H1 (cell line): ENCODE measurements around the gene FHAD1. TPM values are rescaled to one million over a fixed set of nuclear protein-coding genes. Genes with fewer than 3 reads are reported as not detected.

Source experiments
- ASH2L ChIP-seq: fragments of 200-600, 300-600 bp; sonication (generic); IDR thresholded peaks from one replicate; pipeline ENCODE4 v1.7.1; 2017; ENCODE audit warnings: low read length
- BCL11A ChIP-seq, 2 experiments: IDR thresholded peaks; one replicate each; pipeline ENCODE4 v1.6.1; 2011; ENCODE audit warnings: low read depth in 2 of 2, low read length in 2 of 2, mild to moderate bottlenecking in 2 of 2
- BRCA1 ChIP-seq: IDR thresholded peaks from 2 replicates; pipeline ENCODE4 v1.6.1; 2012; ENCODE audit warnings: low read depth, low read length, improper control_type of control experiment
- CBX5 ChIP-seq: fragments of 300-800, 300-1000 bp; sonication (generic); IDR thresholded peaks from 2 replicates; pipeline ENCODE4 v1.7.1; 2016; ENCODE audit warnings: antibody characterized with exemption, low read length, low read depth
- CEBPB ChIP-seq: IDR thresholded peaks from 2 replicates; pipeline ENCODE4 v1.6.1; 2012; ENCODE audit warnings: low read depth, low read length
- EP300 ChIP-seq, 2 experiments: IDR thresholded peaks; 1 replicate in 1 of 2; 2 replicates in 1 of 2; pipeline ENCODE4 v1.6.1; 2011 to 2012; ENCODE audit warnings: low read depth in 2 of 2, low read length in 2 of 2, mild to moderate bottlenecking in 2 of 2, borderline replicate concordance in 1 of 2, inconsistent platforms in 1 of 2, moderate library complexity in 1 of 2
- FOSL1 ChIP-seq: IDR thresholded peaks from 2 replicates; pipeline ENCODE4 v1.6.1; 2011; ENCODE audit warnings: mild to moderate bottlenecking, low read depth, low read length, moderate library complexity; ENCODE audit not compliant: insufficient read depth
- NANOG ChIP-seq: IDR thresholded peaks from 2 replicates; pipeline ENCODE4 v1.6.1; 2011; ENCODE audit warnings: low read length, low read depth, mild to moderate bottlenecking, inconsistent platforms; ENCODE audit not compliant: insufficient read depth, poor library complexity, severe bottlenecking
- RFX5 ChIP-seq: IDR thresholded peaks from 2 replicates; pipeline ENCODE4 v1.6.1; 2011; ENCODE audit warnings: low read depth, low read length, improper control_type of control experiment, borderline replicate concordance
- RXRA ChIP-seq: IDR thresholded peaks from 2 replicates; pipeline ENCODE4 v1.6.1; 2011; ENCODE audit warnings: low read depth, mild to moderate bottlenecking, low read length, moderate library complexity; ENCODE audit not compliant: insufficient read depth
- SIN3A ChIP-seq, 2 experiments: IDR thresholded peaks in 1 of 2; conservative IDR thresholded peaks in 1 of 2; 2 replicates each; pipeline ENCODE4 v1.6.1; 2011 to 2012; ENCODE audit warnings: low read length in 2 of 2, improper control_type of control experiment in 1 of 2, low read depth in 1 of 2, mild to moderate bottlenecking in 1 of 2
- SUZ12 ChIP-seq: fragments of 200-600 bp; sonication (generic); IDR thresholded peaks from 2 replicates; pipeline ENCODE4 v1.6.1; 2012; ENCODE audit warnings: mild to moderate bottlenecking, inconsistent platforms, low read length, moderate library complexity, mixed read lengths
- TAF1 ChIP-seq: IDR thresholded peaks from 2 replicates; pipeline ENCODE4 v1.6.1; 2011; ENCODE audit warnings: mild to moderate bottlenecking, low read depth, low read length
- TCF12 ChIP-seq: IDR thresholded peaks from 2 replicates; pipeline ENCODE4 v1.6.1; 2011; ENCODE audit warnings: low read depth, mild to moderate bottlenecking, low read length
- TEAD4 ChIP-seq: IDR thresholded peaks from 2 replicates; pipeline ENCODE4 v1.6.1; 2012; ENCODE audit warnings: low read depth, low read length, inconsistent platforms, mixed read lengths
- polyA plus RNA-seq, 7 experiments: library from polyadenylated mRNA; depleted of rRNA in 3 of 7; stranded (reverse) in 5 of 7; unstranded in 2 of 7; fragments of >200 nt in 5 of 7; fragments of 200-250 nt in 2 of 7; gene quantifications; 1 replicate in 5 of 7; 2 replicates in 1 of 7; 4 replicates in 1 of 7; pipeline versions ENCODE4 v1.2.1 to v1.2.3, GENCODE V29; 2011 to 2013; ENCODE audit warnings: missing spikeins in 2 of 7, mixed read lengths in 2 of 7
- total RNA-seq: library from RNA; stranded (reverse); fragmentation: NEBNext Ultra II Directional; extraction: Animal tissue kit (Norgen Biotek cat#: 25700); gene quantifications from 2 replicates; pipeline ENCODE4 v1.2.1, GENCODE V29; 2021
- TF ChIP-seq, protein P1 (sequence below): IDR thresholded peaks from 2 replicates; pipeline ENCODE4 v1.6.1; 2011; ENCODE audit warnings: low read depth, mild to moderate bottlenecking, low read length; ENCODE audit not compliant: insufficient read depth
- TF ChIP-seq, protein P2 (sequence below): IDR thresholded peaks from 2 replicates; pipeline ENCODE4 v1.6.1; 2012; ENCODE audit warnings: inconsistent platforms
- TF ChIP-seq, protein P3 (sequence below), 3 experiments: IDR thresholded peaks; 1 replicate in 2 of 3; 2 replicates in 1 of 3; pipeline versions ENCODE4 v1.5.1 to v1.6.1; 2011; ENCODE audit warnings: low read length in 3 of 3, mild to moderate bottlenecking in 3 of 3, inconsistent platforms in 2 of 3, low read depth in 1 of 3, moderate library complexity in 1 of 3; ENCODE audit not compliant: insufficient read depth in 1 of 3; ENCODE audit errors: control extremely low read depth in 1 of 3

The FHAD1 gene
- total and polyA plus RNA-seq, 2 of the 8 experiments (the other 6 are each of a cell fraction or from before 2014, with no cell fraction given), result 0.39 to 0.69 TPM

DNA sequence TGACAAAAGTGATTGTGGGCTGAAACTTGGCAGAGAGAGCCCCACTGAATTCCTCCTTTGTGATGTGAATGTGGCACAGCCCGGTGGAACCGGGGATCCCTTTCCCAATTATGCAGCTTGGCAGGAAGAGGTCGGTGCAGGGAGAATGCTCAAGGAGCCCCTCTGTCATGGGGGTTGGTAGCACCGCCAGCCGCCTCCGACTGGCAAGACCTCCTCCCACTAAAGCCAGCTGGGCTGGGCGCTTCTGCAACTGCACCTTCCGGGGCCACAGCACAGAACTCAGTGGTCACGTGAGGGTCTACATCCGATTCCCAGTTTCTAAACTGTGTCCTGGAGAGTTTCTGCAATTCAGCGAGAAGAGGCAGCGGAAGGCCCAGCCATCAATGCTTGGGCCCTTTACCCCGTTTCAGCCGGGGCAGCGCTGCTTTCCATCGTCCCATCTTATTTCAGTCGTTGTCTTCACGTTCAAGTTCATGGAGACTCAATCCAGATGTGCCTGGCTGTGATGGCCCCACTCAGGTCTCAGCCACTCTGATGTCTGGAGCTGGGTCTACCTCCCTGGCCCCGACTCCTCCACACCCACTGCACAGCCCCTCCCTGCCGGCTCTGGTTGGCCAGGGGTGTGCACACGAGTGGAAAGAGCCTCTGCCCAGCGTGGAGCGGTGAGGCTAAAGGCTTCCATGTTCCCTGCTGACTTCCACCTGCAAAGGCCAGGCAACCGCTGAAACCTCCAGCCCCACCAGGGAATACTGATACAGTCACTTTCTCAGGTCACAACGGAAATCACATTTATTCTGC lies 39.8 kb upstream of the FHAD1 start (continued):
- TF ChIP-seq TEAD4, result peak; percentile 48; the same call in 1 of the 2 replicates
- TF ChIP-seq, protein P1, sequence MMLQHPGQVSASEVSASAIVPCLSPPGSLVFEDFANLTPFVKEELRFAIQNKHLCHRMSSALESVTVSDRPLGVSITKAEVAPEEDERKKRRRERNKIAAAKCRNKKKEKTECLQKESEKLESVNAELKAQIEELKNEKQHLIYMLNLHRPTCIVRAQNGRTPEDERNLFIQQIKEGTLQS, result 0 out of 2 replicates have a peak, but pooled peaks have one; percentile 38
- no peak for TF ChIP-seq CEBPB
- no peak for TF ChIP-seq NANOG
- TF ChIP-seq TAF1, result no peak
- no peak for TF ChIP-seq SUZ12
- no peak for TF ChIP-seq SIN3A (conservative IDR thresholded peaks at IDR 0.05 in 1 of 2, IDR thresholded peaks at IDR 0.05 in 1 of 2; ENCODE audit: low read depth in 1 of 2, low read length in 2 of 2)
- TF ChIP-seq ASH2L, result peak; percentile 48
- no peak for TF ChIP-seq EP300 (IDR thresholded peaks at IDR 0.05; ENCODE audit: borderline replicate concordance in 1 of 2, low read depth in 2 of 2, low read length in 2 of 2)
- TF ChIP-seq, protein P2, sequence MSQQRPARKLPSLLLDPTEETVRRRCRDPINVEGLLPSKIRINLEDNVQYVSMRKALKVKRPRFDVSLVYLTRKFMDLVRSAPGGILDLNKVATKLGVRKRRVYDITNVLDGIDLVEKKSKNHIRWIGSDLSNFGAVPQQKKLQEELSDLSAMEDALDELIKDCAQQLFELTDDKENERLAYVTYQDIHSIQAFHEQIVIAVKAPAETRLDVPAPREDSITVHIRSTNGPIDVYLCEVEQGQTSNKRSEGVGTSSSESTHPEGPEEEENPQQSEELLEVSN, result no peak
- TF ChIP-seq CBX5, result no peak
- TF ChIP-seq TCF12, result 0 out of 2 replicates have a peak, but pooled peaks have one; percentile 25
- TF ChIP-seq BCL11A (IDR thresholded peaks at IDR 0.05; ENCODE audit: low read depth in 2 of 2, low read length in 2 of 2), result no peak
- TF ChIP-seq, protein P3, sequence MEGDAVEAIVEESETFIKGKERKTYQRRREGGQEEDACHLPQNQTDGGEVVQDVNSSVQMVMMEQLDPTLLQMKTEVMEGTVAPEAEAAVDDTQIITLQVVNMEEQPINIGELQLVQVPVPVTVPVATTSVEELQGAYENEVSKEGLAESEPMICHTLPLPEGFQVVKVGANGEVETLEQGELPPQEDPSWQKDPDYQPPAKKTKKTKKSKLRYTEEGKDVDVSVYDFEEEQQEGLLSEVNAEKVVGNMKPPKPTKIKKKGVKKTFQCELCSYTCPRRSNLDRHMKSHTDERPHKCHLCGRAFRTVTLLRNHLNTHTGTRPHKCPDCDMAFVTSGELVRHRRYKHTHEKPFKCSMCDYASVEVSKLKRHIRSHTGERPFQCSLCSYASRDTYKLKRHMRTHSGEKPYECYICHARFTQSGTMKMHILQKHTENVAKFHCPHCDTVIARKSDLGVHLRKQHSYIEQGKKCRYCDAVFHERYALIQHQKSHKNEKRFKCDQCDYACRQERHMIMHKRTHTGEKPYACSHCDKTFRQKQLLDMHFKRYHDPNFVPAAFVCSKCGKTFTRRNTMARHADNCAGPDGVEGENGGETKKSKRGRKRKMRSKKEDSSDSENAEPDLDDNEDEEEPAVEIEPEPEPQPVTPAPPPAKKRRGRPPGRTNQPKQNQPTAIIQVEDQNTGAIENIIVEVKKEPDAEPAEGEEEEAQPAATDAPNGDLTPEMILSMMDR (IDR thresholded peaks at IDR 0.05; ENCODE audit: control extremely low read depth in 1 of 3, insufficient read depth in 1 of 3, low read depth in 1 of 3, low read length in 3 of 3), result no peak
- TF ChIP-seq RFX5, result no peak
- no peak for TF ChIP-seq RXRA
- no peak for TF ChIP-seq BRCA1
- TF ChIP-seq FOSL1, result no peak
